Psoas muscle (tissue), 8 donors: Measurements from ENCODE around the gene MAP4K3. TPM values are rescaled to one million over a fixed set of nuclear protein-coding genes. Genes with fewer than 3 reads are reported as not detected.

Source experiments
- ATAC-seq, 4 donors: fragments of 200-7000 bp; cut with Tn5 transposase; one replicate each; pipeline ENCODE4 v1.9.1; 2020; ENCODE audit warnings: moderate library complexity in 3 of 4, mild to moderate bottlenecking in 2 of 4
- DNase-seq, 2 donors: peaks; one replicate each; pipeline ENCODE4 v3.0.0-alpha.2; 2020
- H3K27ac ChIP-seq: fragments of 200-600 bp; one replicate; pipeline ENCODE4 v1.8.0; 2022
- H3K27me3 ChIP-seq, 3 donors: fragments of 200-600 bp in 1 of 3; one replicate each; pipeline versions ENCODE4 v1.6.1 to v1.8.0; 2013 to 2022; ENCODE audit warnings: low read length in 2 of 3, mild to moderate bottlenecking in 2 of 3, moderate library complexity in 1 of 3; ENCODE audit not compliant: insufficient read depth in 3 of 3
- H3K36me3 ChIP-seq, 2 donors: fragments of 200-600 bp in 1 of 2; one replicate each; pipeline versions ENCODE4 v1.6.1 to v1.8.0; 2013 to 2022; ENCODE audit warnings: low read depth in 1 of 2, mild to moderate bottlenecking in 1 of 2, moderate library complexity in 1 of 2; ENCODE audit not compliant: insufficient read depth in 1 of 2
- H3K4me1 ChIP-seq: fragments of 200-600 bp; one replicate; pipeline ENCODE4 v1.8.0; 2022
- H3K4me3 ChIP-seq: fragments of 200-600 bp; one replicate; pipeline ENCODE4 v1.8.0; 2022; ENCODE audit warnings: mild to moderate bottlenecking
- H3K9me3 ChIP-seq: fragments of 200-600 bp; one replicate; pipeline ENCODE4 v1.8.0; 2022
- WGBS, 3 donors: extraction: QIAGEN DNeasy Blood & Tissue Kit; methylation state at CpG; one replicate each; pipeline versions ENCODE4 v1.1.6 to v1.1.7; 2013; 5-methylcytosine and 5-hydroxymethylcytosine counted together
- intact Hi-C, 2 donors: fragments of 100-400 bp; cut with DNase I; formaldehyde crosslinking; loops; one replicate each; pipeline versions ENCODE4 v1.11.0 to v1.14.2; 2022
- polyA plus RNA-seq, 3 donors: library from polyadenylated mRNA; stranded (reverse); fragments of 200-250 nt; gene quantifications; one replicate each; pipeline ENCODE4 v1.2.3, GENCODE V29; 2013
- total RNA-seq, 4 donors: library from RNA; stranded (reverse); fragmentation: NEBNext Ultra II Directional in 2 of 4; extraction: Animal tissue kit (Norgen Biotek cat#: 25700) in 2 of 4; gene quantifications; one replicate each; pipeline versions ENCODE4 v1.2.1 to v1.2.4, GENCODE V29; 2021 to 2023
- TF ChIP-seq, protein P1 (sequence below): fragments of 200-600 bp; IDR thresholded peaks from one replicate; pipeline ENCODE4 v1.8.0; 2022; ENCODE audit warnings: antibody characterized with exemption
- donor health status: healthy with polysubstance abuse.
- donor health status: DM: no; HTN: no; CAD: no; lungs with moderate emphysema.
- donor health status: Bipolar disorder and iron deficiency.
- donor health status: healthy.
- donor health status: DM: yes; HTN: yes; CAD: no.
- donor health status: DM: no; HTN: no; CAD: no.
- donor health status: DM: no; HTN: no; CAD: no.
- donor health status: DM: yes; HTN: yes; CAD: no.

The MAP4K3 gene
- total and polyA plus RNA-seq, 7 donors, result 8.4 to 47.7 (median 31.0) TPM

DNA sequence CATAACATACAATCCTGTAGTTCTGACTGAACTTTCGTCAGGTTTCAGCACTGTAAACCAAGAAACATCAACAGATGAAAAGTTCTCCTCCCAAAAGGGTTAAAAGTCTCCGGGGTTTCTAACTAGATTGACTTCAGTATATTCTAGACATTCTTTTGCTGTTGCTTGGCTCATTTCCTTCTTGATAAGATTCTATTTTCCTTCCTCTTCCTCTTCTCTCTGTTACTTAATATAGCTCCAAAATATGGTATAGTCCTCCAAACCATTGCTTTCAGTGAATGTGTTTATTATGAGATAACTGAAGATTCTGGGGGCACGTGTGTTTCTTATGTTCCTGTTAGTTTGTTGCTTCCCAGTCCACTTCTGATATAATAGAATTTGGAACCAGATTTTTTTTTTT lies 46.4 kb upstream of the MAP4K3 start:
- Histone ChIP-seq H3K36me3 (no peaks in the 10 kb centered on the region), H3K27me3 (no peaks in the 10 kb centered on the region), H3K4me3 (no peak overlapping the region), H3K9me3 (no peaks in the 10 kb centered on the region), H3K4me1 (peaks cover 4% of the 10 kb centered on the region), H3K27ac (no peak overlapping the region)
- DNase-seq (no peak), ATAC-seq (no peak)
- 47 to 64% (median 59%) methylated on average over 3 of the region's 3 CpGs for WGBS, 3 donors
- TF ChIP-seq, protein P1, sequence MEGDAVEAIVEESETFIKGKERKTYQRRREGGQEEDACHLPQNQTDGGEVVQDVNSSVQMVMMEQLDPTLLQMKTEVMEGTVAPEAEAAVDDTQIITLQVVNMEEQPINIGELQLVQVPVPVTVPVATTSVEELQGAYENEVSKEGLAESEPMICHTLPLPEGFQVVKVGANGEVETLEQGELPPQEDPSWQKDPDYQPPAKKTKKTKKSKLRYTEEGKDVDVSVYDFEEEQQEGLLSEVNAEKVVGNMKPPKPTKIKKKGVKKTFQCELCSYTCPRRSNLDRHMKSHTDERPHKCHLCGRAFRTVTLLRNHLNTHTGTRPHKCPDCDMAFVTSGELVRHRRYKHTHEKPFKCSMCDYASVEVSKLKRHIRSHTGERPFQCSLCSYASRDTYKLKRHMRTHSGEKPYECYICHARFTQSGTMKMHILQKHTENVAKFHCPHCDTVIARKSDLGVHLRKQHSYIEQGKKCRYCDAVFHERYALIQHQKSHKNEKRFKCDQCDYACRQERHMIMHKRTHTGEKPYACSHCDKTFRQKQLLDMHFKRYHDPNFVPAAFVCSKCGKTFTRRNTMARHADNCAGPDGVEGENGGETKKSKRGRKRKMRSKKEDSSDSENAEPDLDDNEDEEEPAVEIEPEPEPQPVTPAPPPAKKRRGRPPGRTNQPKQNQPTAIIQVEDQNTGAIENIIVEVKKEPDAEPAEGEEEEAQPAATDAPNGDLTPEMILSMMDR, result no peak
- intact Hi-C loops, result no loop called here

DNA sequence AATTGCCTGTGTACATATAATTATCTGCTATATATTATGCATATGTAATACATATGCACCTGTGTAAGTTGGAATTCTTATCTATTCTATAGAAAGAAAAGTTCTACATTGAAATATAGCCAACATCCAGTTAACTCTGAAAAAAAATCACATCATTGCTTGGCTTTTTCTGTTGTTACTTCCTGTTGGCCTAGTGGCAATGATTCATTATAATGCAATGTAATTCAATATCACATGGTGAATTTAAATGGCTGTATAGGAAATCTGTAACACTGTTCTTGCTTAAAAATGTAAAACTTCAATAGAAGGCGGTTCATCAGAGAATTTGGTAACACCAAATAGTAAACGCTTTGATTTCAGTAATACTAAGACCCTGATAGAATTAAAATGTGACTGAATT lies 44.5 kb upstream of the MAP4K3 start:
- ATAC-seq, result no peak
- TF ChIP-seq, protein P1, result no peak
- H3K4me3 ChIP-seq, result no peak overlapping the region

DNA sequence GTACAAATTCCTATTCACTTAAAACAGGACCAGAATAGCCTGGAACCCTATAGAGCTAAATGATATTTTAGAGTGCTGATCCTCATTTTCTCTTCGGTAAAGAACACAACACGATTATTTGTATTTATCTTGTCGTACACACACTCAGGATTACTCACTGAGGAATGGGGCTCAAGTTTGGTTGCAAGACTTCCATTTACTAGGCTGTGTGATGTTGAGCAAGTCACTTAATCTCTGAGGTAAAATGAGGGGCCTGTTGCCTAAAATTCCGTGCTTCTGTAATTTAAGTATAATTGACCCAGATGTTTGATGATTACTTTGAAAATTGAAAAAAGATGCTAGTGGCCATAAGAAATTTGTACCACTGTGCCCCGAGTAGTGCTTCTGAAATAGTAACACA lies 42.6 kb upstream of the MAP4K3 start:
- intact Hi-C loops, result no loop called here
- Histone ChIP-seq H3K9me3 (no peaks in the 10 kb centered on the region), H3K4me1 (peaks cover 4% of the 10 kb centered on the region), H3K27me3 (no peaks in the 10 kb centered on the region), H3K4me3 (no peak overlapping the region), H3K27ac (no peak overlapping the region), H3K36me3 (peaks cover 3 to 29% of the 10 kb centered on the region in 2 donors)
- TF ChIP-seq, protein P1, result no peak
- 89 to 95% (median 93%) methylated on average over 5 of the region's 5 CpGs for WGBS, 3 donors
- ATAC-seq (no peak), DNase-seq (no peak)

More for the DNA sequence above, 44.5 kb upstream of the MAP4K3 start:
- WGBS, 3 donors, result 86 to 88% (median 86%) methylated on average over 2 of the region's 2 CpGs
- Histone ChIP-seq H3K9me3 (no peaks in the 10 kb centered on the region), H3K36me3 (peaks cover 3 to 13% of the 10 kb centered on the region in 2 donors), H3K27me3 (no peaks in the 10 kb centered on the region), H3K27ac (no peak overlapping the region), H3K4me1 (peaks cover 4% of the 10 kb centered on the region)
- intact Hi-C loops, result no loop called here
- no peak for DNase-seq

DNA sequence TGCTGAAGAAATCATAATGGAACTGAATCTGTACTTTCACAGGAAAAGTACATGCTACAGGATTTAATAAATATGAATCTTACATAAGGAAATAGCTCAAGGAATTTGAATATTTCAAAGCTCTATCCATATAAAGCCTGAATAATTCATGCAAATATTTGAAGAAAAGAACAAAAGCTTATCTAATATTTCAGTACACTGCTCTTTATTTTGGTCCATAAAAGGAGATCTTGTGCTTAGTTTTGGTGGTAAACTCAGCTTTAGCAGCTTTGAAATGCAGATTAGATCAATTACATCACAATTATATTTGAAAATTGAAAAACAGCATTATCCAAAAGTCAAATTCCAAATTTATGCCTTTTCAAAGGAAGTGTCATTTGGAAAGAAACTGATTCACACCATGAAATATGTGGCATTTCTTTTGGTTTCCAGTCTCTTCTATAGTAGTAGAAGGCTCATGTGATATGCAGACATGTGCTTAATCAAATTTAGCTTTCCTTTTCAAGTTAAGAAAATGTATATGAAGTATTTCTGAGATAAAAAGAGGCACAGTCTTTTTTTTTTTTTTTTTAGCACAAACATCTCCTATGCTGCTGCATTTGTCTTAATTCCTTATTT lies 42.1 kb upstream of the MAP4K3 start:
- H3K4me3 ChIP-seq, result no peak overlapping the region
- intact Hi-C loops, result no loop called here
- no peak overlapping the region for H3K27ac ChIP-seq
- H3K9me3 ChIP-seq, result no peaks in the 10 kb centered on the region
- TF ChIP-seq, protein P1, result no peak
- no peaks in the 10 kb centered on the region for H3K4me1 ChIP-seq
- H3K36me3 ChIP-seq, result peaks cover 3 to 30% of the 10 kb centered on the region in 2 donors
- ATAC-seq (no peak), DNase-seq (no peak)
- H3K27me3 ChIP-seq, result no peaks in the 10 kb centered on the region

DNA sequence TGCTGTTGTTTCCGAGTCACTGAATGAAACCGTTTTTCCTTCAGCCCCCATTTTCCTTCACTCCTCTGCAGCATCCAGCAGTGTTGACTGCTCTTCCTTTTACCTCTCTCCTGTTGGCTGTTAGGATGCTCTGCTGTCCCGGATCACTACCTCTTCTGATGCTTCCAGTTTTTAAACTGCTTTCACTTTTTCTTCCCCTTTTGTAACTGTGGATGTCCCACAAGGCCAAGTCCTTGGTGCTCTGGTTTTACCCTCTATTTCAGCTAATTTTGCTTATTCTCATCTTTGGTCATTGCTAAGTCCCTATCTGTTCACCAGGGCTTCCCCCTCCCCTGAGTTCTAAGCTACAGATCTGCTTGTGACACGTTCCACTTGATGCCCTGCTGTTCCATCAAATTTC lies 39.4 kb upstream of the MAP4K3 start:
- H3K4me1 ChIP-seq, result no peaks in the 10 kb centered on the region
- H3K9me3 ChIP-seq, result no peaks in the 10 kb centered on the region
- ATAC-seq (no peak), DNase-seq (no peak)
- no peaks in the 10 kb centered on the region for H3K27me3 ChIP-seq
- peaks cover 3 to 40% of the 10 kb centered on the region in 2 donors for H3K36me3 ChIP-seq
- intact Hi-C loops, result no loop called here
- WGBS, 3 donors, result 83 to 92% (median 84%) methylated on average over 4 of the region's 4 CpGs
- TF ChIP-seq, protein P1, result no peak
- H3K4me3 ChIP-seq, result no peak overlapping the region
- H3K27ac ChIP-seq, result no peak overlapping the region
